ENCODE data around the gene CYP2A7. TPM values are rescaled to one million over a fixed set of nuclear protein-coding genes. Genes with fewer than 3 reads are reported as not detected.

CYP2A7 gene
- total RNA-seq, 1 experiment from 2014 or later = not detected

GRCh38 chr19:40829205-40829604, 52.8 kb downstream of the CYP2A7 start:
- Histone ChIP-seq H3K9me3 (ENCODE audit: control insufficient read depth in 1 of 2, insufficient read depth in 1 of 2, low read depth in 1 of 2, low read length in 2 of 2) (no peaks in the 10 kb centered on the region), H3K27me3 (ENCODE audit: insufficient read depth, low read length) (no peaks in the 10 kb centered on the region), H3K79me2 (ENCODE audit: insufficient read depth, low read length) (no peaks in the 10 kb centered on the region), H2AFZ (ENCODE audit: low read depth, low read length, poor library complexity, severe bottlenecking) (no peak overlapping the region), H3K9me2 (ENCODE audit: insufficient read depth) (no peaks in the 10 kb centered on the region), H3K27ac (ENCODE audit: low read depth, low read length) (no peak overlapping the region), H3K9ac (ENCODE audit: low read length) (no peak overlapping the region), H3K4me1 (ENCODE audit: control insufficient read depth in 1 of 2, insufficient read depth in 2 of 2, low read length in 2 of 2) (peaks cover 12 to 13% of the 10 kb centered on the region in 2 experiments), H4K20me1 (ENCODE audit: insufficient read depth) (no peaks in the 10 kb centered on the region), H3K36me3 (ENCODE audit: control insufficient read depth in 1 of 2, insufficient read depth in 2 of 2, low read length in 2 of 2) (no peaks in the 10 kb centered on the region), H3K4me2 (ENCODE audit: low read length) (no peak overlapping the region), H3K4me3 (replicated peaks in 1 of 2; ENCODE audit: low read depth in 1 of 2, low read length in 2 of 2) (no peak overlapping the region)
- BruUV-seq (replicated peaks) = no TSS peak
- ATAC-seq (no peak), DNase-seq (ENCODE audit: low read depth, low spot score) (no peak)
- TF ChIP-seq EZH2 (IDR thresholded peaks at IDR 0.05) (no peak), ELF1 (IDR thresholded peaks at IDR 0.05; ENCODE audit: borderline replicate concordance, low read depth) (no peak), CTCF (IDR thresholded peaks at IDR 0.05 in 2 of 3, conservative IDR thresholded peaks at IDR 0.05 in 1 of 3; ENCODE audit: borderline replicate concordance in 1 of 3, insufficient read depth in 1 of 3, low read depth in 2 of 3, low read length in 2 of 3) (no peak), EGR1 (IDR thresholded peaks at IDR 0.05; ENCODE audit: low read depth) (no peak), RAD21 (IDR thresholded peaks at IDR 0.05; ENCODE audit: low read depth) (no peak)
- POLR2A ChIA-PET = no interaction called here
- intact Hi-C loops (cut with micrococcal nuclease) = no loop called here
- CTCF ChIA-PET = interaction anchor here (1.6 kb wide), 1 partner anchor 9 kb away, joined by 4 read pairs; no protein-coding TSS in a partner anchor
- RAD21 ChIA-PET (ENCODE audit: low non-redundant PET in 1 of 2, low total read pairs in 2 of 2, uncharacterized antibody in 2 of 2, unreplicated experiment in 2 of 2) = no interaction called here

- Histone ChIP-seq H3K4me3 (replicated peaks in 1 of 2; ENCODE audit: low read depth in 1 of 2, low read length in 2 of 2) (no peak overlapping the region), H4K20me1 (ENCODE audit: insufficient read depth) (no peaks in the 10 kb centered on the region), H3K27me3 (ENCODE audit: insufficient read depth, low read length) (no peaks in the 10 kb centered on the region), H2AFZ (ENCODE audit: low read depth, low read length, poor library complexity, severe bottlenecking) (no peak overlapping the region), H3K9me2 (ENCODE audit: insufficient read depth) (no peaks in the 10 kb centered on the region), H3K4me2 (ENCODE audit: low read length) (no peak overlapping the region), H3K36me3 (ENCODE audit: control insufficient read depth in 1 of 2, insufficient read depth in 2 of 2, low read length in 2 of 2) (no peaks in the 10 kb centered on the region), H3K27ac (ENCODE audit: low read depth, low read length) (no peak overlapping the region), H3K9me3 (ENCODE audit: control insufficient read depth in 1 of 2, insufficient read depth in 1 of 2, low read depth in 1 of 2, low read length in 2 of 2) (no peaks in the 10 kb centered on the region), H3K79me2 (ENCODE audit: insufficient read depth, low read length) (no peaks in the 10 kb centered on the region), H3K4me1 (ENCODE audit: control insufficient read depth in 1 of 2, insufficient read depth in 2 of 2, low read length in 2 of 2) (peaks cover 12 to 13% of the 10 kb centered on the region in 2 experiments), H3K9ac (ENCODE audit: low read length) (no peak overlapping the region)
- no TSS peak for BruUV-seq (replicated peaks)
- RAD21 ChIA-PET (ENCODE audit: low non-redundant PET in 1 of 2, low total read pairs in 2 of 2, uncharacterized antibody in 2 of 2, unreplicated experiment in 2 of 2) = no interaction called here
- POLR2A ChIA-PET = interaction anchor here (0.8 kb wide), 1 partner anchor 10 kb away, joined by 4 read pairs; no protein-coding TSS in a partner anchor
- CTCF ChIA-PET = interaction anchor here (1.6 kb wide), 1 partner anchor 8 kb away, joined by 4 read pairs; no protein-coding TSS in a partner anchor
- ATAC-seq = no peak
- DNase-seq (ENCODE audit: low read depth, low spot score) = no peak
- intact Hi-C loops (cut with micrococcal nuclease) = no loop called here
- TF ChIP-seq CTCF (IDR thresholded peaks at IDR 0.05 in 2 of 3, conservative IDR thresholded peaks at IDR 0.05 in 1 of 3; ENCODE audit: borderline replicate concordance in 1 of 3, insufficient read depth in 1 of 3, low read depth in 2 of 3, low read length in 2 of 3) (no peak), ZFX (IDR thresholded peaks at IDR 0.05) (no peak), ZBTB33 (IDR thresholded peaks at IDR 0.05; ENCODE audit: extremely low read depth, insufficient replicate concordance, low read length) (no peak), RAD21 (IDR thresholded peaks at IDR 0.05; ENCODE audit: low read depth) (no peak), SP1 (IDR thresholded peaks at IDR 0.05; ENCODE audit: low read depth) (no peak), EGR1 (IDR thresholded peaks at IDR 0.05; ENCODE audit: low read depth) (no peak), EZH2phosphoT487 (IDR thresholded peaks at IDR 0.05; ENCODE audit: borderline replicate concordance) (no peak), JUND (IDR thresholded peaks at IDR 0.05) (no peak), POLR2AphosphoS5 (IDR thresholded peaks at IDR 0.05; ENCODE audit: low read depth, low read length) (no peak), SRF (IDR thresholded peaks at IDR 0.05; ENCODE audit: low read depth) (no peak)
Measured at GRCh38 chr19:40827386-40828247, 54.4 kb downstream of the CYP2A7 start.

Data from HCT116 (cell line).